ENCODE results near the gene ZNF425.
"Not testable (repeated sequence)": the region's sequence is repeated elsewhere in the genome, so short reads cannot be mapped to it uniquely, and the experiment has no call there.

The ZNF425 gene

GRCh38 chr7:149130572-149131198 lies 4.6 kb upstream of the ZNF425 start:
- DNase-seq = no peak

GRCh38 chr7:149126662-149127266 lies 640 bp upstream of the ZNF425 start:
- DNase-seq = peak; percentile 80

GRCh38 chr7:149125189-149125862 lies 798 bp downstream of the ZNF425 start:
- DNase-seq = no peak

- DNase-seq = no peak
These were observed 16.2 kb downstream of the ZNF425 start for GRCh38 chr7:149109969-149110368.

- no peak for DNase-seq
These were observed 21.4 kb downstream of the ZNF425 start for GRCh38 chr7:149104749-149105148.

GRCh38 chr7:149104214-149104613 lies 21.9 kb downstream of the ZNF425 start:
- DNase-seq = no peak

GRCh38 chr7:149103424-149103823 lies 22.7 kb downstream of the ZNF425 start:
- DNase-seq = no peak

- no peak for DNase-seq
These were observed 23.5 kb downstream of the ZNF425 start for GRCh38 chr7:149102666-149103065.

- DNase-seq = no peak
These were observed 25.3 kb downstream of the ZNF425 start for GRCh38 chr7:149100821-149101220.

- DNase-seq = no peak
These were observed 27.1 kb downstream of the ZNF425 start for GRCh38 chr7:149099058-149099457.

- no peak for DNase-seq
These were observed 29.0 kb downstream of the ZNF425 start for GRCh38 chr7:149097088-149097487.

- DNase-seq = no peak
These were observed 32.9 kb downstream of the ZNF425 start for GRCh38 chr7:149093228-149093627.

- DNase-seq = not testable (repeated sequence)
These were observed 33.9 kb downstream of the ZNF425 start for GRCh38 chr7:149092244-149092643.

GRCh38 chr7:149090397-149091195 lies 35.5 kb downstream of the ZNF425 start, which contains the start of gene ZNF786:
TSS of gene ZNF786 (minus strand) at chr7:149090718. CDS start at chr7:149090640, 78 bp downstream.
- peak; percentile 95 for DNase-seq

GRCh38 chr7:149087376-149087775 lies 38.7 kb downstream of the ZNF425 start:
- no peak for DNase-seq

GRCh38 chr7:149085866-149086265 lies 40.3 kb downstream of the ZNF425 start:
- no peak for DNase-seq

- no peak for DNase-seq
These were observed 41.7 kb downstream of the ZNF425 start for GRCh38 chr7:149084407-149084806.

GRCh38 chr7:149081914-149082313 lies 44.2 kb downstream of the ZNF425 start:
- no peak for DNase-seq

- no peak for DNase-seq
These were observed 48.5 kb downstream of the ZNF425 start for GRCh38 chr7:149077594-149077993.

- no peak for DNase-seq
These were observed 50.8 kb downstream of the ZNF425 start for GRCh38 chr7:149075286-149075685.

GRCh38 chr7:149074116-149074885 lies 51.8 kb downstream of the ZNF425 start:
- no peak for DNase-seq

- DNase-seq = no peak
These were observed 53.7 kb downstream of the ZNF425 start for GRCh38 chr7:149072438-149072775.
